GM21381 (cell line): Measurements from ENCODE around the gene DIDO1.

ENCODE experiments used
- ATAC-seq: cut with Tn5 transposase; IDR thresholded peaks from one replicate; pipeline ENCODE4 v1.9.1; 2021; ENCODE audit warnings: mild to moderate bottlenecking, moderate library complexity; ENCODE audit not compliant: unreplicated experiment

Gene DIDO1

GRCh38 chr20:62839261-62839660, 87.0 kb downstream of the DIDO1 start:
- ATAC-seq = no peak

DNA sequence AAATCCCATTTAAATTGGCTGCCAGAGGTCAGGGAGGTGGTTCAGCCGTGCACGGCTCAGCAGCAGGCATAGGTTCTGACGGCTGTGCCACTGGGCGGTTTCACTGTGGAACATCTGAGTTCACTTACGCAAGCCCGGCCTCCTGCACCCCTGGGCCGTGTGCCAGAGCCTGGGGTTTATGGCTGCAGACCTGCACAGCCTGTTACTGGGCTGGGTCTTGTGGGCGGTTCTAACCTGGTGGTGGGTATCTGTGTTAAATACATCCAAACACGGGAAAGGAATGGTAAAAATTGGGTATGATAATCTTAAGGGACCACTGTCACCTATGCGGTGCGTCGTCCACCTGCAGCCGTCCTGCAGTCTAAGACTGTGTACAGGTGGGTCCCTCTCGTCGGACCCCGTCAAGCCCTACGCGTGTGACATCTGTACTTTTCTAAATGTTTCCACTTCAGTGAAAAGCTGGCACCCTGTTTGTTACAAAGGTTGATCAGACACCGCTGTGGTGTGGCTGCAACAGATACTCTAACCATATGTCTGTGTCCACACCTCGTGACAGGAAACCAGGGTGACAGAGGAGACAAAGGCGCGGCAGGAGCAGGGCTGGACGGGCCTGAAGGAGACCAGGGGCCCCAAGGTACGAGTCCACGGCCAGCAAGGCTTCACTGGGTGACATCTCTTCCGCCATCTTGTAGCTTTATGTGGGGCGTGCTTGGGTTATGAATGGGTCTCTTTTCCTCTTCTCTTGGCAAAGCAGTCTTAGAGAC, 88.0 kb downstream of the DIDO1 start:
- peak; percentile 70 for ATAC-seq

DNA sequence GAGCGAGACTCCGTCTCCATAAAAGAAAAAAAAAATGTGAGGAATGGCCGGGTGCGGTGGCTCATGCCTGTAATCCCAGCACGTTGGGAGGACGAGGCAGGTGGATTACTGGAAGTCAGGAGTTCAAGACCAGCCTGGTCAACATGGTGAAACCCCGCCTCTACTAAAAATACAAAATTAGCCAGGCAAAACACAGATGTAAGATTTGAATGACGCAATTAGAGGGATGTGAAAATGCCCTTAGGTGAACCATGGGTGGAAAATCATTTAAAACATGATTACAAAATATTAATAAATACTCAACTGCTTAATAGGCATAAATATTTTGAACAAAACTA, 88.5 kb downstream of the DIDO1 start:
- no peak for ATAC-seq

DNA sequence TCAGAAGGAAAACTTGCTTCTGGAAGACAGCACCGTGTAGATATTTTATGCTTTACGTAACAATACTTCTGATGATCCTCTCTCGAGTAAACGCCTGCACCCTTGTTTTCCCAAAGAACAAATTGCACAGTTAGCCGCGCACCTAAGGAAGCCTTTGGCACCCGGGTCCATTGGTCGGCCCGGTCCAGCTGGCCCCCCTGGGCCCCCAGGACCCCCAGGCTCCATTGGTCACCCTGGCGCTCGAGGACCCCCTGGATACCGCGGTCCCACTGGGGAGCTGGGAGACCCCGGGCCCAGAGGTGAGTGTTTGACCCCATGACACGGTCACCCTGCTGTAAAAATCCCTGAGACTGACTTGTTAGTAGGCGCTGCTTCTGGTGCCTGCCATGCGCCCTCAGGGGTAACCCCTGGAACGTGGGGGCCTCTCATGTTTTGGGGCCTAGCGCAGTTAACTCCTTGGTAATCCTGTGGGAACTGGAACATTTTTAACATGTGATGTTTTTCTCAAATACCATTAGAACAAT, 89.3 kb downstream of the DIDO1 start:
- no peak for ATAC-seq

GRCh38 chr20:62835931-62836861, 90.1 kb downstream of the DIDO1 start:
- no peak for ATAC-seq

- no peak for ATAC-seq
These were observed 91.2 kb downstream of the DIDO1 start for GRCh38 chr20:62834967-62835730.

DNA sequence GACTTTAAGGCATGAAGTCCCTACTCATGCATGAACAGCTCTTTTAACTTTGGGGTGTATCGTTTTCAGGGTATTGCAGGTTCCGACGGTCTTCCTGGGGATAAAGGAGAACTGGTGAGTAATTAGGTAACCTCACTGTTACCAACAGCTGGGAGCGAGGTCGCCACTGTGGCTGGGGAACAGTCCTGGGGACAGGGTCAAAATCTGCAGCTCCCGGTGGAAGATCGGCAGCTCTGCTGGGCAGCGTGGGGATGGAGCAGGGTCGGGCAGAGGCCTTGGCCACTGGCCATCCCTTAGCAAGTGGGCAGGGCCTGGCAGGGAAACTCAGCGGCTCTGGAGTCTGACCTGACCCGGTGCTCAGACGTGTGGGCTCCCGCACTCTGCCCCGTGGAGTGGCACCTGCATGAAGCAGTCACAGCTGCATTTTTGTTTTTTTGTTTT, 93.3 kb downstream of the DIDO1 start:
- no peak for ATAC-seq

GRCh38 chr20:62832212-62832922, 93.9 kb downstream of the DIDO1 start:
- ATAC-seq = no peak

DNA sequence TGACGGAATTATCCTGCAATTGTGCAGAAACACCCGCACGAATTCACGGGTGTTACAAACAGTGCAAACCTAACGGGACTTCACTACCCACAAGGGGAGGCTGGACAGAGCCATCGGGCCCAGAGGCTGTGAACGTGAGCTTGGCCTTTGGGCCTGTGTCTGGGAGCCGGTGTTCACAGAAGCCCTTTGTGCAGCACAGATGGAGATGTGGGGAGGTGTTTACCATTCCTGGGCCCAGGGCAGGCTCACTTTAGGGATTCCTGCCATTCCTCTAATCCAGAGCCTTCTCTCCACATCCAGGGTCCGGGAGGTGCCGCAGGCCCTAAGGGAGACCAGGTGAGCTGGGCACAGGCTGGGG, 94.5 kb downstream of the DIDO1 start:
- ATAC-seq = no peak

DNA sequence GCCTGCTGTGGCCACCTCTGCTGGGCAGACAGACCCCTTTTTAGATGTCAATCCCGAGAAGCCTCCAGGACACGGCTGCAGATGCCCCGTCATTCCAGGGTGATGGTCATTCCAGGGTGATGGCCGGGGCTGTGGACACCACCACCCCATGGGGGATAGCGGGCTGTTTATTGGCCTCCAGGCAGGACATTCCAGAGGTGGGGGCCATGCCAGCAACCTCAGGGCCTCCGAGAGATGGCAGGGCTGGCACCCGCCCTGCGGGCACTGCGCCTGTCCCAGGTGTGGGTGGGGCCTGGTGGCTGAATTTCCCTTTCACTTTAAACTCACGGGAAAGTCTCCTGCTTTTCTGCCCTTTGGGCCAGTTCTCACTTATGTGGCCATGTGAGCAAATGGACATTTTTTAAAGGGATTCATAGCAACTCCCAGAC, 94.9 kb downstream of the DIDO1 start:
- no peak for ATAC-seq

GRCh38 chr20:62830821-62831220, 95.5 kb downstream of the DIDO1 start:
- ATAC-seq = no peak

DNA sequence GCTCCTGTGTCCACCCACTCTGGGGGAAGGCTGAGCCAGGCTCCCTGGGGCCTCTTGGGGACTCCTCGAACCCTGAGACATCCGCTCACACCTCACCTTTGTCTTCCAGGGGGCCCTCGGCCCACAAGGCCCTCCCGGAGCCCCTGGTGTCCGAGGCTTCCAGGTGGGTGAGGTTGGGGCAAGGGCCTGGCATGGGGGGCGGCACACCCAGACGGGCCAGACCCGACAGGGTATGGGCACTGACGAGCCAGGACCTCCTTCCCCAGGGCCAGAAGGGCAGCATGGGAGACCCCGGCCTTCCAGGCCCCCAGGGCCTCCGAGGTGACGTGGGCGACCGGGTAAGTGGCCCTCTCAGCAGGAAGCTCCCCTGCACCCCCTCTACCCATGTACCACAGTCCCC, 96.1 kb downstream of the DIDO1 start:
- ATAC-seq = no peak

- ATAC-seq = no peak
These were observed 96.8 kb downstream of the DIDO1 start for GRCh38 chr20:62829231-62830230.

DNA sequence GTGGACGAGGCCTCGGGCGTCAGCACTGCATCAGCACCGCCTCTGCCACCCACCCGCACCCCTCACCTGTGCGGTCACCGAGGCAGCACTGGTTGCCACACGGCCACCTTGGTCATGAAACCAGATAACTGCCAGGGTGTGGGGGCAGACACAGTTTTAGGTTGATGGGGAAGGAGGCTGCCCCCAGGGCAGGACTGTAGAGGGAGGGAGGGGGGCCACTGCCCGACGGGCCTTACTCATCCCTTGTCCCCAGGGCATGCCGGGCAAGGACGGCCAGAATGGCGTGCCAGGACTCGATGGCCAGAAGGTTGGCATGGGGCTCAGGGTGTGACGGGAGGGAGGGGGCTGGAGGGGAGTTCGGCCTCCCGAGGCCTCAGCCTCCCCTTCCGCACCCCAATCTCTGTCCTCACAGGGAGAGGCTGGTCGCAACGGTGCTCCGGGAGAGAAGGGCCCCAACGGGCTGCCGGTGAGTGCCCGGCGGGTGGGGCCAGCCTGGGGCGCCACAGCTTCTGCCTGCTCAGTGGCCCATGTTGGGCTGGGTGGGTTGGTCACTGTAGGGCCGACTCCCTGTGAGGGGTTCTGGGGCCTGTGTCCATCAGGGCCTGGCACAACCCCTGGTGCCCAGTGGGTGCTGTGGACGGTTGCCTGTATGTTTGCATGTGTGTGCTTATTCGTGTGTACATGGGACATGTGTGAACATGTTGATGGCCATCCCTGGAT, 97.6 kb downstream of the DIDO1 start:
- ATAC-seq = no peak

DNA sequence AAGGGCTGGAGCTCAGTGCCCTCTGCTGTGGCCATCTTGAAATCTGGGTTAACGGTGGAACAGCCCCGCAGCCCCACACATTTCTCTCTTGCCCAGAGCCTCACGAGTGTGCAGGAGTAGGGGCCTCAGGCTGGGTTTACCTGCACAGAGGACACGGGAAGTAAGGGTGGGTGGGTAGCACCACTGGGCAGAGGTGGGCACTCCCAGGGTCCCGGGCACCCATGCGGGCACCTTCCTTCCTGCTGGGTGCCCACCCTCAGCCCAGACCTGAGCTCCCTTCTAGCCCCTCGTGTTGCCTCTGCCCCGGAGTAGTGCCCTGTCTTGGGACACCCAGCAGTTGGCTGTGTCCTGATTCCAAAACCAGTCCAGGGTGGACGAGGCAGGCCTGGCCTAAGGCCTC, 98.3 kb downstream of the DIDO1 start:
- no peak for ATAC-seq
